GM10266 (cell line): Measurements from ENCODE around the gene RSBN1.
"Not testable (repeated sequence)": the region's sequence is repeated elsewhere in the genome, so short reads cannot be mapped to it uniquely, and the experiment has no call there.

Experiments used
- DNase-seq: peaks from one replicate; pipeline ENCODE4 v3.0.0; 2012; ENCODE audit errors: extremely low spot score
- CTCF ChIP-seq: IDR thresholded peaks from 2 replicates; pipeline ENCODE4 v1.5.1; 2012; ENCODE audit warnings: mild to moderate bottlenecking, low read depth; ENCODE audit not compliant: control insufficient read depth, insufficient read depth; ENCODE audit errors: missing control alignments

Gene RSBN1

DNA sequence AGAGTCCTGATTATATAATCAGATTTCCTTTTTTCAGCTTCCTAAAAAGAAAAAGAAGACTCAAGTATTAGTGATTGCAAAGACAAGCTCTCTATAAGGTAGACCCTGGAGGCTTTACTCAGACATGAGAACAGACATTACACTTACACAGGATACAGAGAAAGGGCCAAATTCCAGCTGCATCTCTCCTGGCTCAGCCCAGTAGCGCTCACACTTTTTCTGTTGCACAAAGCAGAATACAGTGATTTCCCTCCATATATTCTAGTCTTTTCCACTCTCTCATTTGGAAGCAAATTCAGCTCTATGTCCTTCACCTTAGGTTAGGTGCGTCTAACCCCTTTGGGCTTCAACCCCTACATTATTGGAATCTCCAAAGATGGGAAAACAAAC is 44.1 kb upstream of the RSBN1 start:
- DNase-seq, result no peak
- TF ChIP-seq CTCF, result no peak

- TF ChIP-seq CTCF, result no peak
- no peak for DNase-seq
Observed at GRCh38 chr1:113855630-113856400, 43.5 kb upstream of the RSBN1 start.

- no peak for TF ChIP-seq CTCF
- DNase-seq, result no peak
Observed at GRCh38 chr1:113854234-113854633, 42.0 kb upstream of the RSBN1 start.

DNA sequence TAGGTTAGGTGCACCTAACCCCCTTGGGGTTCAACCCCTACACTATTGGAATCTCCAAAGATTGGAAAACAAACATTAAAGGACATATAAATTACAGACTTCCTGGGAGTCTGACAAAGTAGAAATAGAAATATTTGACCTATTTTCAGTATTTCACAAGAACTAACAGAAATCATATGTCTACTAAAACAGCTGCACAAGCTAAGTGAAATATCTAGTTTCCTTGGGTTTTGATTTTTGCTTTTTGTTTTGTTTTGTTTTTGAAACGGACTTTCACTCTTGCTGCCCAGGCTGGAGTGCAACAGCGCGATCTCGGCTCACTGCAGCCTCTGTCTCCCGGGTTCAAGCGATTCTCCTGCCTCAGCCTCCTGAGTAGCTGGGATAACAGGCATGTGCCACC is 40.4 kb upstream of the RSBN1 start:
- not testable (repeated sequence) for DNase-seq

GRCh38 chr1:113850127-113850796 is 38.0 kb upstream of the RSBN1 start:
- no peak for TF ChIP-seq CTCF
- no peak for DNase-seq

- DNase-seq, result no peak
- no peak for TF ChIP-seq CTCF
Observed at GRCh38 chr1:113849072-113849471, 36.8 kb upstream of the RSBN1 start.

- TF ChIP-seq CTCF, result no peak
- no peak for DNase-seq
Observed at GRCh38 chr1:113846391-113847035, 34.2 kb upstream of the RSBN1 start.
